GM21529 (cell line): ENCODE results near the gene MED17.
"Not testable (repeated sequence)": the region's sequence is repeated elsewhere in the genome, so short reads cannot be mapped to it uniquely, and the experiment has no call there.

Source experiments
- ATAC-seq: cut with Tn5 transposase; IDR thresholded peaks from one replicate; pipeline ENCODE4 v1.9.1; 2021; ENCODE audit not compliant: unreplicated experiment

The MED17 gene

GRCh38 chr11:93784145-93784934, at the start of gene MED17:
TSS of gene MED17 (plus strand) at chr11:93784282. CDS start at chr11:93784514, 232 bp downstream.
- peak; percentile 96 for ATAC-seq

DNA sequence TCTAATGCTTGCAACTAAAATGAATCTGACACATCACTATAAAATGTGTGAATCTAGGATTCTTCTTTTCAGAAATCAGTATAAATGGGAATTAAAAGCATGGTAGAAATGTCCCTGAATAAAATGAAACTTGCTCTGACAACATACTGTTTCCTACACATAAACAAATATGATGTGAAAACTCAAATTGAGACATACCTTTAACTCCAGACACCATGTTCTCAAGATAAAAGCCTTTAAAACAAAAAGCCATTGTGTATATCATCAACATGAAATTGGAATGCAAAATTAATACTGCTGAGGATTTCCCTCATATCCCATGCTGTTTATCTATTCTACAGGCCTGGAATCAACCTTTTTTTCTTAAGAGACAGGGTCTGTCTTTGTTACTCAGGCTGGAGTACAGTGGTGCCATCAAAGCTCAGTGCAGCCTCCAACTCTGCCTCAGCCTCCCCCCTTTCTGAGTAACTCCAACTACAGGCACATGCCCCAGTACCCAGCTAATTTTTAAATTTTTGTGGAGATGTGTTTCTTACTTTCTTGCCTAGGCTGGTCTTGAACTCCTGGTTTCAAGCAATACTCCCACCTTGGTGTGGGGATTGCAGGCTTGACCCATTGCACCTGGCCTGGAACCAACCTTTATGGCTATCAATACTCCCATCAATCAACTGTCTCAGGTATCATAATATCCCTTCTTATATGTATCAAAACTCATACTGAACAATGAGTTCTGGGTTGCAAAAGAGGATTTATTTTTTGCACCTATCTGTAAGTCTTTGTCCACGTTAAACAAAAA, 49.5 kb upstream of the MED17 start:
- no peak for ATAC-seq

GRCh38 chr11:93735627-93736026, 48.5 kb upstream of the MED17 start:
- ATAC-seq: no peak

DNA sequence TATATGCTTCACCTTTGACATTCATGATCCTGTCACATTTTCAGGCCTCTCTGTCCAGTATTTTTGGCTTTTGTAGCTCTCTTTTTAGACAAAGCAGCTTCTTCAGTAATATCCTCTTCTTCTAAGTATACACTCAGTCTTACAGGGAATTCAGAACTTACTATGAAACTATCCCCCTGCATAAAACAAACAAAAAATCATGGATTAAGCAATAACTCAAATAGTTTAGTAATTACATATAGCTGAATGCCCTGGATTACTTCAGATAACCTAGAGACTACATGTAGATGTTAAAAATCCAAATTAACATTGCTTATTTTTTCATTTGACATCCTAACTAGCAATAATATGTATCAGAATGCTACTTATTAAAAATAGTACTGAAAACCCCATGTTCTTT, 48.0 kb upstream of the MED17 start:
- ATAC-seq: no peak

- no peak for ATAC-seq
These were observed 46.0 kb upstream of the MED17 start for GRCh38 chr11:93737904-93738612.

DNA sequence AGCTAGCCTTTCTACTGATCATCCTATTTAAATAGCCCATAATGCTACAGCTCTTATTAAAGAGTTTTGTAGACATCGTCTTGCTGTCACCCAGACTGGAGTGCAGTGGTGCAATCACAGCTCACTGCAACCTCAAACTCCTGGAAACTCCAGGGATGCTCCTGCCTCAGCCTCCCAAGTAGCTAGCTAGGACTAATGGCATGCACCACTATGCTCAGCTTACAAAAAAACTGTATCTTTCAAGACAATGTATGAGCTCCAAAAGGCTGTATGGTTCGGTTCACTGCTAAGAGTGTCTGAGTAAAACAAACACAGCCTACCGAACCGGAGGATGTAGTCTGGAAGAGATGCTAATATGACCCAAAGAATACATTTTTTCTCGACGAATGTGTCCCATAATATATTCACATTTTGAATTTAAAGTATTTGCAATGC, 45.4 kb upstream of the MED17 start:
- ATAC-seq: no peak

- no peak for ATAC-seq
These were observed 43.9 kb upstream of the MED17 start for GRCh38 chr11:93740031-93740729.

DNA sequence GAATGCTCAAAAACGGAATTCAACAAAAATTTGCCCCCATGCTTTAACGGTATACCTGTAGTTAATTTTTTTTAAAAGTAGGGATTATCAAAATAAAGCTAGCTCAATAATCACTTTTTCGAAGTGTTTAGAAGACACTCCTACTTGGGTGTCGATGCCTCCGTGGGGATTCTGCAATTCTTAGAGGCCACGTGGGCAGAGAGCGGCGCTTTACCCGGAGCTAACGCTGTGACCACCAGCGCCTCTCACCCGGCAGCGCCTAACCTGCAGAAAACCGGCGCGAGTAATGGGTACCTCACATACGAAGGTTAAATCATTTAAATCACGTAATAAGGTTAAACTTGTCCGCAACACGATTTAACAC, 43.4 kb upstream of the MED17 start:
- peak; percentile 34 for ATAC-seq

- peak; percentile 84 for ATAC-seq
These were observed 42.8 kb upstream of the MED17 start, which contains the start of the genes C11orf54 and TAF1D for GRCh38 chr11:93741094-93741881. TSS of gene C11orf54 (plus strand) at chr11:93741672. CDS start at chr11:93747394, 5,722 bp downstream. TSS of gene TAF1D (minus strand) at chr11:93741495. CDS start at chr11:93739304, 2,191 bp downstream.

DNA sequence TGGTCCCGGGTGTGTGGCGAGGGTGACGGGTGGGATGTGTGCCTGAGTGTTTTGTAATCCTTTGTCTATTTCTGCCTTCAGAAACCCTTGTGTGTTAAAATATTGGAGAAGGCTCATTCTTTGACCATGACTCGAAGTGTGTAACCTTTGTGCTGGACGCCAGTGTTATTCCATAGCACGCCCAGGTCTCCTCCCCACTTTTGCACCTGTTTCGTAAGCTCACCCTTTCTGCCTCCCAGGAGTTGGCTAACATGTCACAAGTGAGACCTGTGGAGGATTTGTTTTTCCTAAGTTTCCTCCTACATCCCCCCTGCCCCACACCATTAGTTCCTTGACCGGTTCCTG, 42.2 kb upstream of the MED17 start:
- peak; percentile 15 for ATAC-seq

DNA sequence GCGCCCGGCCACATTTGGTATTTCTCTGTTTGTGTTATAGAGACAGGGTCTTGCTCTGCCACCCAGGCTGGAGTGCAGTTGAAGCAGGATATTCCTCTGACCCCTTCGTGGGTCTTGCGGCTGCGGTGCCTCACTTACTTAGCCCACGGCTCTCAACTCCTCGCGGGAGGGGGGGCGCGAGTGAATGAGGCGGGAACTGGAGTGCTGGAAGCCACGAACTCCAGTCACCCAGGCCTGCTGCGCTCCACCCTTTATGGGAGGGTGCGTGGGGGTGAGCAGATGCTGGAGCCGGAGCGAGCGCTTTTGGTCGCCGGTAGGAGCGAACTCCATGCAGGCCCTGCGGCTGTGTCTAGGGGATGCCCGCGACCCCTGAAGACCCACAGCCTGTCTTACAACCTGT, 40.8 kb upstream of the MED17 start:
- no peak for ATAC-seq

GRCh38 chr11:93744669-93745004, 39.4 kb upstream of the MED17 start:
- no peak for ATAC-seq

DNA sequence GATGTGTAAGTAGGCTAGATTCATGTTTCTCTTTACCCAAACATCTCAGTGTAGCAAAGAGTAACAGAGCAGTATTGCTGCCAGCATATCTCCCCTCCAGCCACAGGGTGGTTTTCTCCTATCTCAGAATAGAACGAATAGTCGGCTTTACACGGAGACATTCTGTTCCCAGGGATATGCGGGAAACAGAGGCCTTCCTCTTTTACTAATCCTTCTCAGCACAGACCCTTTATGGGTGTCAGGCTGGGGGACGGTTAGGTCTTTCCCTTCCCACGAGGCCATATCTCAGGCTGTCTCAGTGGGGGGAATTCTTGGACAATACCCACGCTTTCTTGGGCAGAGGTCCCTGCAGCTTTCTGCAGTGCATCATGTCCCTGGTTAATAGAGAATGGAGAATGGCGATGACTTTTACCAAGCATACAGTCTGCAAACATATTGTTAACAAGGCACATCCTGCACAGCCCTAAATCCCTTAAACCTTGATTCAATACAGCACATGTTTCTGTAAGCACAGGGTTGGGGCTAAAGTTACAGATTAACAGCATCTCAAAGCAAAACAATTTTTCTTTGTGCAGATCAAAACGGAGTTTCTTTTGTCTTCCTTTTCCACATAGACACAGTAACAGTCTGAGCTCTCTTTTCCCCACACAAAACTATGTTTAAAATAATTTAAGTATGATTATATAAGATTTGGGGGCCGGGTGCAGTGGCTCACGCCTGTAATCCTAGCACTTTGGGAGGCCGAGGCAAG, 38.9 kb upstream of the MED17 start:
- not testable (repeated sequence) for ATAC-seq

GRCh38 chr11:93746101-93746500, 38.0 kb upstream of the MED17 start:
- ATAC-seq: no peak

DNA sequence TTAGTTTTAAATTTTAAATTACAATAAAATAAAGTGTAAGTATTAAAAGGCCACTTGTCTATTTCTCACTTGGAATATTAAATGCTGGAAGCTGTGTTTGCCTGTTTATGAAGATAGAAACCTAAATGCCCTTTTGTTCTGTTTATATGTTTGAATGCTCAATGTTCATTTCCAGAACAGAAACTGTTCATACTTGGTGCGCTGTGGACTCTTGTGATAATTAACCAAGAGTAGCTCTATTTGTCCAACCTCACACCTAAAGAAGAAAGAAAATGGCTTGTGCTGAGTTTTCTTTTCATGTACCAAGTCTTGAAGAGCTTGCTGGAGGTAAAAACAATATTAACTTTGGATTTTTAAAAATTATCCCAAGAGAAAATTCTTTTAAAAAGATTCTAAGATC, 37.0 kb upstream of the MED17 start:
- ATAC-seq: peak; percentile 80

GRCh38 chr11:93751001-93751400, 33.1 kb upstream of the MED17 start:
- ATAC-seq: no peak

GRCh38 chr11:93753241-93753640, 30.8 kb upstream of the MED17 start:
- no peak for ATAC-seq

DNA sequence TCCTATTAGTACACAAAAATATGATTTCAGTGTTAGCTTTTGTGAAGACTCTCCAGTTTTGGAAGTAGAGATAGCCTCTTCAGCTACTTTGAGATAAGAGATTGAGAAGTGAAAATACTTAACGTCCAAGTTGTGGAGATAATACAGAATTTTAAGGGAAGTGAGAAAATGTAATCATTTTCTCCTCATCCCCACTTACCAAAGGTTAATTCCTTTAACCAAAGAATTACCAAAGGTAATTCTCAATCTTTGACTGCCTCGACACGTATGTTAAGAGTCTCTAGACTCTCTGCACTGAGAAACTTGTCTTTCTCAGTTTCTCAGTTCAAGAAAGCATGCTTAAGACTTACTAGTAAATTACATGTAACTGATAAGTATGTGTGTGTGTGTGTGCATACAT, 27.3 kb upstream of the MED17 start:
- ATAC-seq: peak; percentile 59

GRCh38 chr11:93757301-93757700, 26.8 kb upstream of the MED17 start:
- no peak for ATAC-seq
